ENCODE measurements around the gene SLC16A2. TPM values are rescaled to one million over a fixed set of nuclear protein-coding genes. Genes with fewer than 3 reads are reported as not detected.

SLC16A2 gene
- total RNA-seq, 2 experiments from 2014 or later = 0.16 to 0.22 TPM

DNA sequence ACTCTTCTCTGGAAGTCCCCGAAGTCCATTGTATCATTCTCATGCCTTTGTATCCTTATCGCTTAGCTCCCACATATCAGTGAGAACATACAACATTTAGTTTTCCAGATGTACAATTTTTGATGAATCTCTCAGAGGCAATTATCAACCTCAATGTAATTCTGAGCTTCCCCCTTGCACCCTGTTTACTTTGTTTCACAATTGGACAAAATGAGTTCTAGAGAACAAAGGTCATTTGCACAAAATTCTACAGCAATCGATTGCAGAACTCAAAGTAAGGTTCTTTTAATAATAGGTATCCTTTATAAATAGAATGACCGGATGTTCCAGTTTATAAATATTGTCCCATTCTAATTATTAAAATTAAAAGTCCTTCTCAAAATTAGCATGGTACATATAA is 79.3 kb downstream of the SLC16A2 start:
- Mint-ChIP-seq H3K4me3 (no peak overlapping the region), H3K9me3 (no peaks in the 10 kb centered on the region), H3K27me3 (no peaks in the 10 kb centered on the region), H3K4me1 (ENCODE audit: low read depth) (no peaks in the 10 kb centered on the region), H3K36me3 (ENCODE audit: low read depth) (no peaks in the 10 kb centered on the region), H3K27ac (no peak overlapping the region)
- H3K4me3 ChIP-seq (ENCODE audit: low read length) = no peak overlapping the region
- ChIA-PET CTCF (no interaction called here), POLR2A (no interaction called here)
- no peaks in the 10 kb centered on the region for H3K27me3 ChIP-seq (ENCODE audit: control insufficient read depth in 1 of 2, insufficient read depth in 2 of 2, low read length in 2 of 2)
- no peaks in the 10 kb centered on the region for H3K36me3 ChIP-seq (ENCODE audit: insufficient read depth, low read length)
- DNase-seq = no peak
- H3K4me1 ChIP-seq (ENCODE audit: insufficient read depth, low read length) = no peaks in the 10 kb centered on the region
- no peak for ATAC-seq (ENCODE audit: poor library complexity)
- no peak overlapping the region for H3K27ac ChIP-seq (ENCODE audit: low read depth in 1 of 2, low read length in 2 of 2)
- H3K9me3 ChIP-seq (ENCODE audit: control insufficient read depth in 1 of 2, insufficient read depth in 1 of 2, low read length in 2 of 2) = no peaks in the 10 kb centered on the region
- TF ChIP-seq, protein P1, sequence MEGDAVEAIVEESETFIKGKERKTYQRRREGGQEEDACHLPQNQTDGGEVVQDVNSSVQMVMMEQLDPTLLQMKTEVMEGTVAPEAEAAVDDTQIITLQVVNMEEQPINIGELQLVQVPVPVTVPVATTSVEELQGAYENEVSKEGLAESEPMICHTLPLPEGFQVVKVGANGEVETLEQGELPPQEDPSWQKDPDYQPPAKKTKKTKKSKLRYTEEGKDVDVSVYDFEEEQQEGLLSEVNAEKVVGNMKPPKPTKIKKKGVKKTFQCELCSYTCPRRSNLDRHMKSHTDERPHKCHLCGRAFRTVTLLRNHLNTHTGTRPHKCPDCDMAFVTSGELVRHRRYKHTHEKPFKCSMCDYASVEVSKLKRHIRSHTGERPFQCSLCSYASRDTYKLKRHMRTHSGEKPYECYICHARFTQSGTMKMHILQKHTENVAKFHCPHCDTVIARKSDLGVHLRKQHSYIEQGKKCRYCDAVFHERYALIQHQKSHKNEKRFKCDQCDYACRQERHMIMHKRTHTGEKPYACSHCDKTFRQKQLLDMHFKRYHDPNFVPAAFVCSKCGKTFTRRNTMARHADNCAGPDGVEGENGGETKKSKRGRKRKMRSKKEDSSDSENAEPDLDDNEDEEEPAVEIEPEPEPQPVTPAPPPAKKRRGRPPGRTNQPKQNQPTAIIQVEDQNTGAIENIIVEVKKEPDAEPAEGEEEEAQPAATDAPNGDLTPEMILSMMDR (IDR thresholded peaks at IDR 0.05) = no peak
- intact Hi-C loops (cut with DNase I, micrococcal nuclease) = loop anchor here in 1 of 2 experiments (5.0 kb wide), 1 partner anchor 388 kb away; no protein-coding TSS in a partner anchor

DNA sequence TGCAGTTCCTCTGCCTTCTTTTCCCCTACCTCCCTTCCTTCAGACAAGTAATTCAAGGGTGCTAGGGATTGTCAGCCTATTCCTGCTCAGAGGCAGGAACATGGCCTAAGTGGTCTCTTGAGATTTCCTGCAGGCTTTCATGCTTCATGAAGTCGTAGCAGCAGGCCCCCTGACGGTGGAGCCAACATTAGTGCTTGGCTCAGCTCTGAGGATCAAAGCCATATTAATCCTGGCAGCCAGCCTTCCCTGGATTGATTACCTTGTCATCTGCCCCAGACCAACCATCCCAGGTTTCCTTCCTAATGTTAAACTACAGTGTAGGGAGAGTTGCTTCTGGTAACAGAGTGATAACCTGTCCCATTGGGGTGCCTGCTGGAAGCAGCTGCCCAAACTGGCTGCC is 84.1 kb downstream of the SLC16A2 start:
- Histone ChIP-seq H3K36me3 (ENCODE audit: insufficient read depth, low read length) (no peaks in the 10 kb centered on the region), H3K4me1 (ENCODE audit: insufficient read depth, low read length) (no peaks in the 10 kb centered on the region), H3K27ac (ENCODE audit: low read depth in 1 of 2, low read length in 2 of 2) (no peak overlapping the region), H3K9me3 (ENCODE audit: control insufficient read depth in 1 of 2, insufficient read depth in 1 of 2, low read length in 2 of 2) (no peaks in the 10 kb centered on the region), H3K27me3 (ENCODE audit: control insufficient read depth in 1 of 2, insufficient read depth in 2 of 2, low read length in 2 of 2) (no peaks in the 10 kb centered on the region), H3K4me3 (ENCODE audit: low read length) (no peak overlapping the region)
- H3K27me3 Mint-ChIP-seq = no peaks in the 10 kb centered on the region
- no peaks in the 10 kb centered on the region for H3K9me3 Mint-ChIP-seq
- TF ChIP-seq, protein P1 (IDR thresholded peaks at IDR 0.05) = no peak
- POLR2A ChIA-PET = no interaction called here
- DNase-seq (no peak), ATAC-seq (ENCODE audit: poor library complexity) (no peak)
- no peak overlapping the region for H3K27ac Mint-ChIP-seq
- H3K4me3 Mint-ChIP-seq = no peak overlapping the region
- H3K4me1 Mint-ChIP-seq (ENCODE audit: low read depth) = no peaks in the 10 kb centered on the region
- intact Hi-C loops (cut with DNase I, micrococcal nuclease) = no loop called here
- CTCF ChIA-PET = no interaction called here
- H3K36me3 Mint-ChIP-seq (ENCODE audit: low read depth) = no peaks in the 10 kb centered on the region

- no peak overlapping the region for H3K27ac ChIP-seq (ENCODE audit: low read depth in 1 of 2, low read length in 2 of 2)
- no peaks in the 10 kb centered on the region for H3K9me3 Mint-ChIP-seq
- H3K4me1 ChIP-seq (ENCODE audit: insufficient read depth, low read length) = no peaks in the 10 kb centered on the region
- ATAC-seq (ENCODE audit: poor library complexity) = no peak
- H3K36me3 ChIP-seq (ENCODE audit: insufficient read depth, low read length) = no peaks in the 10 kb centered on the region
- H3K27me3 ChIP-seq (ENCODE audit: control insufficient read depth in 1 of 2, insufficient read depth in 2 of 2, low read length in 2 of 2) = no peaks in the 10 kb centered on the region
- TF ChIP-seq, protein P1 (IDR thresholded peaks at IDR 0.05) = no peak
- H3K4me3 Mint-ChIP-seq = no peak overlapping the region
- intact Hi-C loops (cut with DNase I, micrococcal nuclease) = no loop called here
- no peak for DNase-seq
- CTCF ChIA-PET = no interaction called here
- no peaks in the 10 kb centered on the region for H3K27me3 Mint-ChIP-seq
- no peak overlapping the region for H3K4me3 ChIP-seq (ENCODE audit: low read length)
- POLR2A ChIA-PET = no interaction called here
- no peaks in the 10 kb centered on the region for H3K4me1 Mint-ChIP-seq (ENCODE audit: low read depth)
- H3K27ac Mint-ChIP-seq = no peak overlapping the region
- H3K9me3 ChIP-seq (ENCODE audit: control insufficient read depth in 1 of 2, insufficient read depth in 1 of 2, low read length in 2 of 2) = no peaks in the 10 kb centered on the region
- no peaks in the 10 kb centered on the region for H3K36me3 Mint-ChIP-seq (ENCODE audit: low read depth)
Measured at GRCh38 chrX:74506317-74507115, 85.2 kb downstream of the SLC16A2 start.

Measured in CD4-positive, alpha-beta T cell (primary cell).